Right atrium auricular region (tissue), 2 donors: Measurements from ENCODE around the gene LARP6. TPM values are rescaled to one million over a fixed set of nuclear protein-coding genes. Genes with fewer than 3 reads are reported as not detected.
"Not testable (repeated sequence)": the region's sequence is repeated elsewhere in the genome, so short reads cannot be mapped to it uniquely, and the experiment has no call there.

Experiments
- DNase-seq: peaks from one replicate; pipeline ENCODE4 v3.0.0-alpha.2; 2019; ENCODE audit warnings: low spot score
- H3K27ac ChIP-seq, 2 donors: fragments of 200-600 bp; sonication (generic); 1 replicate in 1 of 2; 2 replicates in 1 of 2; pipeline ENCODE4 v1.5.1; 2016 to 2019
- H3K27me3 ChIP-seq, 2 donors: fragments of 200-600 bp; sonication (generic); one replicate each; pipeline versions ENCODE4 v1.5.1 to v1.6.0; 2017 to 2019
- H3K36me3 ChIP-seq: fragments of 200-600 bp; sonication (generic); one replicate; pipeline ENCODE4 v1.5.1; 2016
- H3K4me1 ChIP-seq, 2 donors: fragments of 200-600 bp; sonication (generic); one replicate each; pipeline versions ENCODE4 v1.5.1 to v1.6.0; 2017 to 2019
- H3K4me3 ChIP-seq, 2 donors: fragments of 200-600 bp; sonication (generic); 1 replicate in 1 of 2; 2 replicates in 1 of 2; pipeline ENCODE4 v1.5.1; 2017 to 2019; ENCODE audit warnings: mild to moderate bottlenecking in 1 of 2, moderate library complexity in 1 of 2
- H3K9me3 ChIP-seq, 2 donors: fragments of 200-600 bp; sonication (generic); one replicate each; pipeline ENCODE4 v1.5.1; 2019
- CTCF ChIP-seq, 2 donors: fragments of 200-600 bp; sonication (generic); IDR thresholded peaks; one replicate each; pipeline ENCODE4 v1.5.1; 2019; ENCODE audit warnings: antibody characterized with exemption in 2 of 2
- total RNA-seq, 2 donors: library from RNA; depleted of rRNA; stranded (reverse); fragments of >200 nt; gene quantifications; one replicate each; pipeline ENCODE4 v1.1.0, GENCODE V29; 2016

The LARP6 gene
- total RNA-seq, 2 donors from 2014 or later: 20.2 to 57.8 TPM

GRCh38 chr15:70873232-70874054 is 19.5 kb upstream of the LARP6 start:
- no peaks in the 10 kb centered on the region for H3K27me3 ChIP-seq
- H3K36me3 ChIP-seq: no peaks in the 10 kb centered on the region
- H3K4me1 ChIP-seq: peaks cover 0 to 17% of the 10 kb centered on the region in 2 donors
- DNase-seq: no peak
- no peak overlapping the region for H3K4me3 ChIP-seq
- no peaks in the 10 kb centered on the region for H3K9me3 ChIP-seq
- H3K27ac ChIP-seq: no peak overlapping the region
- TF ChIP-seq CTCF (IDR thresholded peaks at IDR 0.05): no peak

- H3K27me3 ChIP-seq, H3K36me3 ChIP-seq, H3K27ac ChIP-seq, H3K9me3 ChIP-seq, H3K4me3 ChIP-seq, DNase-seq: not testable (repeated sequence)
- H3K4me1 ChIP-seq: peaks cover 0 to 32% of the 10 kb centered on the region in 2 donors
Observed at GRCh38 chr15:70871490-70871889, 17.5 kb upstream of the LARP6 start.

DNA sequence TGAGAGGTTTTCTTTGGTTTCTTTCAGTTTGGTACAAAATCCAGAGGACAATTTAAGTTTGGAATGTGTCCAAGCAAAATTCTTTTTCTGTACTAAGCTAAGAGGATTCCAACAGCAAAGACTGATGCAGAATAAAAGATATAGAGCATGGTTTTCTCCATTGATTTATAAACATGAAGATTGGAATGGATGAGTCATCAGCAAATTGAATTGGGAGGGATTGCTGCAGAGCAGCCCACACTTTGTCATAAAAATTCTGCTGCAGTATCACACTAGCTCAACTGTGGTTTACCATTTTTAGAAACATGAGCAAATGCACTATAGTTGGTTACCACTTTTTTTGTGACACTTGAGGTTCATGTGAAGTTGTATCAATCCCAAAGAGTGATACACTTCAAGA is 16.1 kb upstream of the LARP6 start:
- Histone ChIP-seq H3K9me3 (no peaks in the 10 kb centered on the region), H3K36me3 (no peaks in the 10 kb centered on the region), H3K4me3 (no peak overlapping the region), H3K27me3 (no peaks in the 10 kb centered on the region), H3K4me1 (peaks cover 0 to 32% of the 10 kb centered on the region in 2 donors), H3K27ac (peak overlapping the region in 1 of 2 donors; percentile 27)
- no peak for DNase-seq
- no peak for TF ChIP-seq CTCF (IDR thresholded peaks at IDR 0.05)

GRCh38 chr15:70869346-70869745 is 15.4 kb upstream of the LARP6 start:
- Histone ChIP-seq H3K27me3 (no peaks in the 10 kb centered on the region), H3K27ac (peak overlapping the region; percentile 9 to 59), H3K4me3 (no peak overlapping the region), H3K4me1 (peaks cover 0 to 32% of the 10 kb centered on the region in 2 donors), H3K9me3 (no peaks in the 10 kb centered on the region), H3K36me3 (no peaks in the 10 kb centered on the region)
- no peak for DNase-seq
- no peak for TF ChIP-seq CTCF (IDR thresholded peaks at IDR 0.05)

DNA sequence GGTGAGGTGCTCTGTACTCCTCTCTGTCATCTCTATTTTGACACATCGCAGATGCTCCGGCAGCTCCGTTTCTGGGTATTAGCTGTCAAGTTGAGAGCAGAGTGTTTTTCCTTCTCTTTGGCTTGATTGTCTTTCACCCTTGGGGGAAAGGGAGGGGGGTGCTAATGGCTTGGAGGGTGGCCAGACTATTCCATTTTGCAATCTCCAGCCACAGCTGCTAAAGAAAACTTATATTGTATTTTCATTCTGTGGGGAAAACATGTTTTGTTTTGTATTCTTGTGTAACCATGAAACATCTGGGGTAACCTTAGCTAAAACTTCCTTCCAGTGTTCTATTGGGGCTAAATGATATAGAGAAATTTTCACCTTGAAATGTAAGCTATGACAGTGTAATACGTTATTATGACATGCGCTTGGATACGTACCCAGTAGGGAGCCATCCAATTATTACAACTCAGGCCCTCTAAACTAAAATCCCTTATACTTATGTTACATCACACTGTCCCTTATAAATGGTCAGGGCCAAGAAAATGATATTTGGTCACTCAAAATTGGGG is 14.0 kb upstream of the LARP6 start:
- no peaks in the 10 kb centered on the region for H3K9me3 ChIP-seq
- H3K36me3 ChIP-seq: no peaks in the 10 kb centered on the region
- H3K4me3 ChIP-seq: no peak overlapping the region
- H3K27me3 ChIP-seq: no peaks in the 10 kb centered on the region
- no peak for TF ChIP-seq CTCF (IDR thresholded peaks at IDR 0.05)
- peak overlapping the region; percentile 32 to 59 for H3K27ac ChIP-seq
- H3K4me1 ChIP-seq: peaks cover 0 to 32% of the 10 kb centered on the region in 2 donors
- no peak for DNase-seq

- Histone ChIP-seq H3K4me1 (peaks cover 0 to 32% of the 10 kb centered on the region in 2 donors), H3K27ac (peak overlapping the region; percentile 32 to 59), H3K4me3 (no peak overlapping the region), H3K27me3 (no peaks in the 10 kb centered on the region), H3K9me3 (no peaks in the 10 kb centered on the region), H3K36me3 (no peaks in the 10 kb centered on the region)
- no peak for TF ChIP-seq CTCF (IDR thresholded peaks at IDR 0.05)
- no peak for DNase-seq
Observed at GRCh38 chr15:70866982-70867641, 13.2 kb upstream of the LARP6 start.
